ENCODE results near the gene ABI3.

Gene ABI3

DNA sequence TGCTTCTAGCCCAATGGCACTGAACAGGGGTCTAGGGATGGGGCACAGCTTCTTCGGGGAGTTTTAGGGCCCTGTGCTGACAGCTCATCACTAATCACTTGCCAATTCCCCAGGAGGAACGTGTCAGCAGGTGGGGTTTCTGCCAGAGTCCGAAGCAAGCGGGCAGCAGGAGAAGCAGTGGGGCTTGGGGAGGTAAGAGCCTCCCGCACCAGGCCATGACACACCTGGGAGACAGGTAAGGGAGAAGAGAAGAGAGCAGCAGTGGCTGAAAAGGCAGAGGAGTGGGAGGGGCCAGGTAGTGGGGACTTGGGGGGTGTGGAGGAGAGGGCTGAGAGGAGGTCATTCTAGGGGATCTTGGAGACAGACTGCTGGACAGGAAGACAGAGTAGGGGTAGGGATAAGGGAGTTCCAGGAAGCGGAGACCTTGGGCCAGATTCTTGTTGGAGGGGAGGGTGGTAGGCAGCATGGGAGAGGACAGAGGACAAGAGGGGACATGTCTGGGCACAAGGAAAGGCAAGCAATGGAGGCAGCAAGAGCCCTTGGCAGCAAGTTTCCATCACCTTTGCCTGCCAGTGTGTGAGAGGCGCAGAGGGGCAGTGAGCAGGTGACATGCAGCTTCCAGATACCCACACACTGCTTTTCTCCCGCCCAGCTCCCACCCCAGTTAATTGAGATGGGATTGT lies 15.2 kb downstream of the ABI3 start:
- no peak for DNase-seq (ENCODE audit: low spot score)

DNA sequence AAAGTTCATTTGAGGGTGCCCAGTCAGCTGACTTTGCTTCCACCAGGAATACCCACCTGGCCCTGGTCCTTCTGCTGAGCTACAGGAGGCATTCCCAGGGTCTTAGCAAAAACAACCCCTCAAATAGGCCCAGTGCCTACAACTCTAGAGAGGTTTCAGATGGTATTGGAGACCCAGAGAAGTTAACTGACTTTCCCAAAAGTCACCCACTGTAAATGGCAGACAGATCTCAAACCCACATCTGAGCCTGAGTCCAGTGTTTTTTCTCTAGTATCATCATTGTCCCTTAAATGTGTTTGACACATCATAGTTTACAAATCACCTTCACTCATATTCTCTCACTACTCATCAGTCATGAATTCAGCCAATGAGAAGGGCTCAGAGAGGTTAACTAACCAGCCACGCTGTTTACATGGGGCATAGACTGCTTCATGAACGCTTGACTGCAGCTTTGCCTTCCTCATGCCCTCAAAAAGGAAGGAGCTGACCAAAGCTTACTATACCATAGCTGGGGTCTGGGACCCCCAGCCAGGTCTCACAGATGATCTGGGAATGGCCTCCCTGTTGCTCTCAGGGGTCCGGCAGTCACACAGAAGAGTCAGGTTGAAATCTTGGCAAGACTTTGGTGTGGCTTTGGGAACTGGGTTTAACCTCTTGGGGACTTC lies 16.4 kb downstream of the ABI3 start:
- no peak for DNase-seq (ENCODE audit: low spot score)

DNA sequence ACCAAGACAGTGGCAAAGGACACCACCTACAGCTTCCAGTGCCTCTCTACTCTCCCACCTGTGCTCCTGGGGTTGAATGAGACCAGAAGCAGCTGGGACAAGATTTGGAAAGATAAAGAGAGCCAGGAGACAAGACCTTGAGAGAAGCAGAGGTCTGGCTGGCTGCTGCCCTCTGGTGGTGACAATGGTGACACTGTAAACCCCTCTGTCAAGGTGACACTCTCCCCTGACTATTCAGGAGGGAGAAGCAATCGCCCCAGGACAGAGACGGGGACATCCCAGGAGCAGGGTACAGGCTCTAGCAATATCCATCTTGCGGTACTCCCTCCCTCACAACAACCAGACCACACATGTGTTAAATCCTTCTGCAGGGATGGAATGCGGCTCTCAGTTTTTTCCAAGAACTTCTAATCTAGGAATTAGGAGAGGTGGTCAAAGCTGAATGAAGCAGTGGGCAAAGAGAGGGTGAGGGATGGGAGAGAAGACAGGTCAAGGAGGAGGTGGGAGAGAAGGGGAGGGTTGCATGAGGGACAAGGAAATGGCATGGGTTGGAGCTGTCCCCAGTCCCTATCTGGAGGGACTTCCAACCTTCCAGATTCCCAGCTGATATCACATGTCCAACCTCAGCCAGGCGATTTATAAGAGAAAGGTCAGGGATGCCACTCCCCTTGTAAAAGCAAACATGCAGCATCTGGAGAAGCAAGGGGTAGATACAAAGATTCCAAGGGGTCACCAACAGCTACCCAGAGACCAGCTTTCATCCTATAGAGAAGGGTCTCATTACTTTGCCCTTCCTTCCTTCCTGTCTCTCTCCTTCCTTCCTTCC lies 17.1 kb downstream of the ABI3 start:
- peak; percentile 70 for DNase-seq (ENCODE audit: low spot score)

DNA sequence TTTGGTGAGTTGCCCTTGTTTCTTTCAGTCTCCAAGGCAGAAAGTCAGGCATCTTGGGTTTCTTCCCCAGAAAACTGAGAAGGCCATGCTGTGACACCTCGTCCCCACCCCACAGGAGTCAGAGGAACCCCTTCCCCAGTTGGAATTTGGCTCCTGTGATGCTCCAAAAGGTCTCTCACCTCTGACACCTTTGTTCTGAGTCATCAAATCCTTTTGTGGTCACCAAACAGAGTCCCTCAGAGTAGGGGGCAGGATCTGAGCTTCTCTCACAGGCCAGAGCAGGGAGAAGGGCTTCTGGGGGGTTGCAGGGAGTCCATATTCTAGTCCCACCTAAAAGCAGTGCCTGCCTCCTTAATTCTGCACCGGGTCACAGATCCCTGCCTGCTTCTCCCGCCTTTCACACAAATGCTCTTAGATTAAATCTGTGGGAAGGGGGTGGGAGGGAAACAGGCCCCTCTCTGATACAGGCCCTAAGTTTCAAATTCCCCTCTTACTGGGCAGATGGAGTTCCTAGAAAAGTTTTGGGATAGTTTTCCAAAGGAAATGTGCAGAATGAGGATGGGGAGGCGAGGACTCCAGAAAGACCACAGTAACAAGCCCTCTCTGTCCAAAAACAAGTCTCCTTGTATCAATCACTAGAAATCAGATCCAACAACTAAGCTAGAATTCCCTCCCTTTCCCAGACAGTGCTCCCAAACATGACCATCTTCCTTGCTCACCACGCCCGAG lies 18.7 kb downstream of the ABI3 start:
- no peak for DNase-seq (ENCODE audit: low spot score)

DNA sequence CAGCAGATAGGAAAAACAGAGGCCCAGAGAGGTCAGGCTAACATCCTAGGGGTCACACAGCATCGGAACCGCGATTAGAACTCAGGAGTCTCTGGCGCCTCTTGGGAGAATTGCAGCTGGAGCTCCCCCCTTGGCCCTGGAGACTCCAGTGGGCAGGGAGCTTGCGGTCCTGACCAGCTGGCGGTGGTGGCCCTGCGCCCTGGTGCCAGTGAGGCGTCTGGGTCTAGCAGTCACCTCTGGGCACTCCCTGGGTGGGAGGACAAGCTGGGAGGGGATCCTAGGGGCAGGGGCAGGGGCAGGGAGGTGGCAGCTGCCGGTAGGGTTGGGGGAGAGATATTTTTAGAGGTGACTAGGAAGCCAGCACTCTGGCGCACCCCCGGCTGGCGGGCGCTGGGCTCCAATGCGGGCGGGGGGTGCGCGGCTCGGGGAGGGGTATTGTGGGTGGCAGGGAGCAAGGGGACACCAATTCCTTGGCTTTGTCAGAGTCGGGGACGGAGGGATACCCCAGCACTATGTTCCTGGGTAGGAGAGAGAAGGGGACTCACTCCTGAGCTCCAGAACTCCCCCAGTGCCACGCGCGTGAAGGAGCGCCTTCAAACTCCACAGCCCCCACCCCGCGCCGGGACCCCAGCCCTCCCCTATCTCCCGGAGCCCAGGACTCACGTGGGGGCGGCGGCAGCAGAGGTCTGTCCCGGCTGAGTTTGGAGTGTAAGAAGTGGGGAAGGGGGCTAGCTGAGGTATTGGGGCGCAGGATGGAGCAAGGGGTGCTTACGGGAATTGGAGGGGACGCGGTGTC lies 19.5 kb downstream of the ABI3 start:
- no peak for DNase-seq (ENCODE audit: low spot score)

DNA sequence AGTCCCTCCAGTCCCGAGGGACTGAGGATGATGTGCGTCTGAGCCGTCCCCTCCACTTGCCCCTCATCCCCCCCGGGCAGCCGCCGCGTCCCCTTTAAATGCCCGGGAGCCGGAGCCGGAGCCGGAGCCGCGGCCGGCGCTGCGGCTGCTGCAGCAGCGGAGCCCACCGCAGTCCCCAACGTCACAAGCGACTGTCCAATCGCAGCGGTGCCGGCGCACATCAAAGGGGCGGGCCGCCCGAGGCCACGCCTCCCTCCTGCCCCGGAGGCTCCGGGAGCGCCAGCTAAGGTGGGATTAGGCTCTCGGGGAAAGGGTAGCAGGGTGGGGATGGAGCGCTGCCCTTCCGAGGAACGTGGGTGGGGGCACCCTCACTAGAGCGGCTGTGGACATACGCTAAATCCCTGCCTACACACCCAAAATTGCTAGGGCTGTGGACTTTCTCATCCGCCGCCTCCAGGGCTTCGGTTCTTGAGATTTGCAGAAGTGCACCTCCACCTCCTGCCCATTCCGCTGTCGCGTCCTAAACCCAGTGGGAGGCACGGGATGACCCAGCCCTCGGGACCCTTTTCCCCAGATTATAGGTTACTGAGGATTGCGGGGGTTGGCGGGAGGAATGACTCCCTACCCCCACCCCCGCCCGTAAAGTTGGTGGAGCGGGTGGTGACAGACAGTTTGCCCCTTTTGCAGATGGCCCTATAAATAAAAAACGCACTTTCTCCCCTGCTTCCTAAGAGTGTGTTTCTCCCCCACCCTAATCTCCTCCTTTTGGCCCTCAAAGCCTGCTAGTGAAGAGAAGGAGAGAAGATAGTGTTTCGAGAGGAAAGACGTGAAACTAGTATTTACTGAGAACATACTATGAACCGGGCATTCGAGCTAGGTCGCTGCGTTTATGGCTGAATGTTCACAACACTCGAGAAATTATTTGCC lies 20.4 kb downstream of the ABI3 start, which contains the start of gene PHOSPHO1:
PHOSPHO1 (minus strand) TSS at position 152 of the 927 bp plus-strand sequence. CDS start 4,096 bp downstream, outside the sequence.
- DNase-seq (ENCODE audit: low spot score), result peak; percentile 89

DNA sequence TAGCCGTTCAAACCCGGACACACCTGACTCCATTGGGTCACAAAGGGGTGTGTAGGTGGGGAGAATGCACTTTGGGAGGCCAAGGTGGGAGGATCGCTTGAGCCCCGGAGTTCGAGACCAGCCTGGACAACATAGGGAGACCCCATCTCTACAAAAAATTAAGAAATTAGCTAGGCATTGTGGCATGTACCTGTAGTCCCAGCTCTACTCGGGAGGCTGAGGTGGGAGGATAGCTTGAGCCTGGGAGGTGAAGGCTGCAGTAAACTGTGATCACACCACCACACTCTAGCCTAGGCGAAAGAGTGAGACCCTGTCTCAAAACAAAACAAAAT lies 21.0 kb downstream of the ABI3 start:
- DNase-seq (ENCODE audit: low spot score), result no peak

DNA sequence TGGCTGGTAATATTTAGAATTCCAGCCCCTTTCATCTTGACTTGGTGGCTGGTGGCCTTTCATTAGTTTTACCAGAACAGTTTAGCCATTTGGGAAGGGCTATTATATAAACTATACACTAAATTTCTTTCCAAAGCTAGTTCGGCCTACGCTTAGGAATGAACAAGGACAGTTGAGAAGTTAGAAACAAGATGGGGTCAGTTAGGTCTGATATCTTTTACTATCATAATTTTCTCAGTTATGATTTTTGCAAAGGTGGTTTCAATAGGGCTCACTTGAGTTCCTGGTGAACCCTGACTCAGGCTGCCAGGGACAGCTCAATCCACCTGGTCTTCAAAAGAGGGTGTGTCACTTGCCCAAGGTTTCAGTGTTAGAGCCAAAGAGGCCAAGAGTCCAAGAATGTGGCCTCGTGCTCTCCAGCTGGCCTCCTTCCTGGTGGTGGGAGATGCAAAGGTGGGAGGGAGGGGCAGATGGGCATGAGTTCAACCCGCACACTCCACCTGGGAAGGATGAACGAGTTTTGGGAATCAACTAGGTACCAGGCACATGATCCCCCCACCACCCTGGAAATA lies 24.1 kb downstream of the ABI3 start:
- DNase-seq (ENCODE audit: low spot score), result peak; percentile 23

DNA sequence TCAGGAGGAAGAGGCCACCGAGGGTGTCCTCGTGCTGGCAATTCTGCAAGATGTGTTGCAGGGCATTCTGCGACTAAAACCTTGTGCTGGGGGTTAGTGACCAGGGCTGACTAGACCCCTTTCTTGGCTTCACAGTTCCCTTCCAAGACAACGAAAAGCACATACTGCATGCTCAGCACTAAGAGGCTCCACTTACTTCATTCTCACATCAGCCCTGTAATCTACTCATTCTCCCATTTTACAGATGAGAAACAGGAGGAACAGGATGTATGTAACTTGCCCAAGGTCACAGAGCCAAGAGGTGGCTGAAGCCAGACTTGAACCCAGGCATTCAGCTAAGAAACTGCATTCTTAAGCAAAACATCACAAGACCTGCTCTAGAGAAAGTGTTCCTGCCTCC lies 25.4 kb downstream of the ABI3 start:
- no peak for DNase-seq (ENCODE audit: low spot score)

DNA sequence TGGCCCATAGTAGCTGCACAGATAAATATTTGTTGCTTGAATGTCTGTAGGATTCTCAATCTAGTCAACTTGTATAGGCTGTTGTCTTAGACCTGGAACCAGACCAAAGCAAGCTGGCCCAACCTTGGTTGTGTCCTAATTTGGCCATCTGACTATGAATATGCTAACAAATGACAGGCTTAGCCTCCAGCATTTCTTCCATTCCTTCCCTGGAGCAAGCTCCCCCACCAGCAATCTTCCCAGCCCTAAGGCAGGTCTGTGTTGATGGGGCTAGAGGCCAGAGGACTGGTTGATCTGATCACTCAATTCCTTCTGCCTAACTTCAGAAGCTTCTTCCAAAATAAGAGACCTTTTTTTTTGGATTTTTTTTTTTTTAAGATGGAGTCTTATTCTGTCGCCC lies 29.5 kb downstream of the ABI3 start:
- DNase-seq (ENCODE audit: low spot score), result no peak

DNA sequence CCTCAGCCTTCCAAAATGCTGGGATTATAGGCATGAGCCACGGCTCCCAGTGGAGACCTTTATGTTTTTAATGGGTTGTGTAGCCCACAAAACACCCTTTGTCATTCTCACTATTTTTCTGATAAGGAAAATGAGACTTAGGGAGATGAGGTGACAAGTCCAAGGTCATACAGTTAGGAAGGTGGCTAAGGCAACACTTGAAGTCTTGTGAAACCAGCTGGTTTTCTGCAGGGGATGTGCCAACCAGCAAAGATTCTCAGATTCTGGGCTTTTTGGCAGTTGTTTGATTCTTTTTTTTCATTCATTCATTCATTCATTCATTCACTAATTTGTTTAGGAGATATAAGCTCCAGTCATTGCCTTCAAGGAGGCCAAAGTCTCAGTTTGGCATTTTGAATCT lies 30.1 kb downstream of the ABI3 start:
- no peak for DNase-seq (ENCODE audit: low spot score)

DNA sequence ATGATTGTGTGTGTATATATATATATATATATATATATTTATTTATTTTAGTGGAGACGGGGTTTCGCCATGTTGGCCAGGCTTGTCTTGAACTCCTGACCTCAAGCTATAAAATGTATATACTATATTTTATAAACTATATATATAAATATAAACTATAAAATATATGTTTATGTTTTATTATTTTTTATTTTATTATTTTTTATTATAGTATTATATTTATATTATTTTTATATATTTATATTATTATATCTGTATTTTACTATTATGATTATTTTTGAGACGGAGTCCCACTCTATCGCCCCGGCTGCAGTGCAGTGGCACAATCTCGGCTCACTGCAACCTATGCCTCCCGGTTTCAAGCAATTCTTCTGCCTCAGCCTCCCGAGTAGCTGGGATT lies 30.5 kb downstream of the ABI3 start:
- DNase-seq (ENCODE audit: low spot score), result no peak

DNA sequence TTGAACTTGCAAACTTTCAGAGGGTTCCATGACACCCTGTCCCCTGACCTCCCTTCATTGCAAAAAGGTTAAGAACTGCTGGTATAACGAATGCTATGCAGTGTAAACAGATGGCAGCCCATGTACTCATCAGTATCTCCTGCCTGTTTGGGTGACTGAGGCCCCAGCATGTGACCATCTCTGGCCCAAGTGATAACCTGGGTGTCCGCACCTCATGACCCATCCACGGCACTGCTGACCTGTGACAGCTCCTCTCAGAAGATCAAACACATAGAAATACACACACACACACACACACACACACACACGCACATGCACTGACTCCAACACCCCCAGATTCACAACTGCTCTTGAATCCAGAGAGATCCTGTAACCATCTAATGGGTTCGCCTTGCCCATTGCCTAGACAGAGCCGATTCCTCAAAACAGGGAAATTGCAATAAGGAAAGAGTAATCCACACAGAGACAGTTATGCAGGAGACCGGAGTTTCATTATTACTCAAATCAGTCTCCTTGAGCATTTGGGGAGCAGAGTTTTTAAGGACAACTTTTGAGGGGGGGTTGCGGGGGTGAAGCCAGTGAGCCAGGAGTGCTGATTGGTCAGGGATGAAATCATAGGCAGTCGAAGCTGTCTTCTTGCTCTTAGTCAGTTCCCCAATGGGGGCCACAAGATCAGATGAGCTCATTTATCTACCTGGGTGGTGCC lies 31.3 kb downstream of the ABI3 start:
- DNase-seq (ENCODE audit: low spot score), result no peak

DNA sequence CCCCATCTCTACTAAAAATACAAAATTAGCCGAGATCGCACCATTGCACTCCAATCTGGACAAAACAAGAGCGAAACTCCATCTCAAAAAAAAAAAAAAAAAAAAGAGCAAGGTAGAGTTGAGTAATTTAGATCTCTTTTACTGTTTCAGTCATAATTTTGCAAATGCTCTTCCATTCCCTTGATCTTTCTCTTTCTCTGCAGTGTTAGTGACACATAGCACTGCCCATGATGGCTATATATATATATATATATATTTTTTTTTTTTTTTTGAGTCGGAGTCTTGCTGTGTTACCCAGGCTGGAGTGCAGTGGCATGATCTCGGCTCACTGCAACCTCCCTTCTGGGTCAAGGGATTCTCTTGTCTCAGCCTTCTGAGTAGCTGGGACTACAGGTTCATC lies 32.3 kb downstream of the ABI3 start:
- no peak for DNase-seq (ENCODE audit: low spot score)

DNA sequence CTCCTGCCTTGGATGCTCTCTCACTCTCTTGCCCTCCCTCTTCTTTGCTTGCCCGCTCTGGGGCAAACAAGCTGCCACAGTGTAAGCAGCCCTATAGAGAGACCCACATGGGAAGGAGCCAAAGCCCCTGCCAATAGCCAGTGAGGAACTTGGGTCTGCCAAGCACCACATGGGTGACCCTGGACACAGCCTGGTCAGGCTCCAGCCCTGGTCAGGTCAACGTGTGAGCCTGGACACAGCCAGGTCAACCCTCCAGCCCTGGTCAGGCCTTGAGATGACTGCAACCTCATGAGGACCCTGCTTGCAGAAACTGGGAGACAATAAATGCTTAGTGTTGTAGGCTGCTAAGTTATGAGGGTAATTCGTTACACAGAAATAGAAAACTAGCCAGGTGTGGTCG lies 34.3 kb downstream of the ABI3 start:
- DNase-seq (ENCODE audit: low spot score), result no peak

DNA sequence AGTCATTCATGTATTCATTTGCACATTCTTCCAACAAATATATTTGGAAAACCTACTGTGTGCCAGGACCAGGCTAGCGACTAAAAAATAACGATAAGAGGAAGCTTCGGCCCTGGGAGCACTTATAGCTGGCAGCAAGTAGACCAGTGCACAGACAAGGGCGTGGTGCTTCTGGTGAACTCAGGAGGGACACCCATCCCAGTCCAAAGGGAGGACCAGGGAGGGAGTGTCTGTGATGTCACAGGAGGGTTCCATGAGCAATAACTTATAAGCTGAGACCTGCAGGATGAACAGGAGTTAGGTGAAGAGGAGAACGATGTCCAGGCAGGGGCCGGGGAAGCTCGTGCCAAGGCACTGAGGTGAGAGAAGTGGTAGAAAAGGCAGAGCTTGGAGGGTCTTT lies 37.4 kb downstream of the ABI3 start:
- no peak for DNase-seq (ENCODE audit: low spot score)

DNA sequence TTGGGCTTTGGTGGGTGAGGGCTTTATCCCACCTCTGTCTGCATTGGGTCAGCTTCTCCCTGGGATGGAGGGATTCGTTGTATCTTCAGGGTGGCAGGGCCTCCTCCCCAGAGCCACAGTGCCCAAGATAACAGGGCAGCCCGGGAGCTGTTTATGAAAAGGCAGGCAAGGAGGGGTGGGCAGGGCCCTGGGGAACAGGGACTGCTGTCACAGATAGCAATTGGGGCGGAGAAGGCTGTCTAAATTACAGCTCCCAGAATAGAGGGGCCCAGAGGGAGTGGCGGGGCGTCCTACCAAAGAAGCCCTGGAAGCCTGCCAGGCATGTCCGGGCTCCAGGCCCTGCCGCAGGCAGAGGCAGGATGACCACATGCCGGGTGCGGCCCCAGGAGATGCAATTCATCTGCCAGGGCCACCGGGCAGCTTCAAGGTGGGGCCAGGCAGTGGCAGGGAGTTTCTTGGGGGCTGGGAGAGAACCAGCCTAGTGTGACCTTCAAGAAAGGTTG lies 38.8 kb downstream of the ABI3 start:
- peak; percentile 62 for DNase-seq (ENCODE audit: low spot score)

DNA sequence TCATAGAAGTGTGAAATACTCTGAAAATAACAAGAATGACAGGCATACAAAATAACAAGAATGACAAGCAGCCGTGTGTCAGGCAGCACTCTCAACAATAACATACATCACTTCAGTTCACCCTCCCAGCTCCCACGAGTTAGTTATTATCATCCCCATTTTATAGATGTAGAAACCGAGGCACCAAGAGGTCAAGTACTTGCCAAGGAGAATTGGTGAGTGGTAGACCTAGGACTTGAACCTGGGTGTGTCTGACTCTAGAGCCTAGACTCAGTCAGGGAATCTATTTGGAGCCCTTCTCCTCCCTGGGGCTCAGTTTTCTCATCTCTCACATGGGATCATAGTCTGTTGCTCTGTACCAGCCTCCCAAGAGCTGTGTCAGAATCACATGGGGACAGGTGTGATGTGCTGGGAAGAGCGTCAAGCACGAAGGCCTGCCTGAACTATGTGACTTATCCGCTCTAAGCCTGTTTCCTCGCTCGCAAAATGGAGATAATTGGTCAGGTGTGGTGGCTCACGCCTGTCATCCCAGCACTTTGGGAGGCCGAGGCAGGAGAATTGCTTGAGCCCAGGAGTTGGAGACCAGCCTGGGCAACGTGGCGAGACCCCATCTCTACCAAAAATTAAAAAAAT lies 39.5 kb downstream of the ABI3 start:
- DNase-seq (ENCODE audit: low spot score), result no peak

DNA sequence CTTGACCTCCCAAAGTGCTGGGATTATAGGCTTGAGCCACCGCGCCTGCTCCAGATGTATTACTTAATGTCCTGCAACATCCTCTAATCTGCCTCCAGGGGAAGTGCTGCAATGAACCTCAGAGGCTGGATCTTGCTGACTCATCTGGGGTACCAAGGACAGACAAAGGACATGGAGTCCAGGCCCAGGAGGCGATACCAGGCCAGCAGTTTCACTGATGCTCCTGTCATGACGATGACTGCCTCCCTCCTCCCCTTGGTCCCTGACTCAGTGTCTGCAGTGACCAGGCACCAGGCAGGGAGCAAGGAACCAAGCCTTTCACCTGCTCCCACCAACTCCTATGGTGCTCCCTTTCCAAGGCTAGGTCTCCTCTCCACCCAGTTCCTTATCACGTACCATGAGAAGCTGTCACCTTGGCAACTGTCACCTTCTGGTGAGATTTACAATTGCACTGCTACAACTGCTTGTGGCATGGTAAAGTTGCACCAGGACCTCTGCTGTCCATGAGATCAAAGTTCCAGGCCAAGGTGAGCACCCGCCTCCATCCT lies 41.7 kb downstream of the ABI3 start:
- DNase-seq (ENCODE audit: low spot score), result no peak
